ENCODE measurements around the gene RHBDD1.

DNA sequence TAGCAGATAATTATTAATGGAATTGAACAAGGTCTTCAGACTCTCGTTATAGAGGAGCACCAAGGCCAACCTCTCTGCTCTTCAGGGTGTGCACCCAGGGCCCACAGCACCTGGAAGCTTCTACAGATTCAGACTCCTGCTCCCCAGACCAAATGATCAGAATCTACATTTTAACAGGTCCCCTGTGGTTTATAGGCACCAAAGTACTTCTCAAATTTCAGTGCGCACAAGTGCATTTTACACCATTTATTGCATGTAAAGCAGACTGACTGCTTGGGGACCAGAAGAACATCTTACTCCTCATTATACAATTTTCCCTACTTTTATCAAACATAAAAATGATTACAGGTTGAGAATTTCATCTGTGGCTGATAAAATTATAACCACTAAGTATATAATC is 164.3 kb downstream of the RHBDD1 start:
- TF ChIP-seq, protein P1, sequence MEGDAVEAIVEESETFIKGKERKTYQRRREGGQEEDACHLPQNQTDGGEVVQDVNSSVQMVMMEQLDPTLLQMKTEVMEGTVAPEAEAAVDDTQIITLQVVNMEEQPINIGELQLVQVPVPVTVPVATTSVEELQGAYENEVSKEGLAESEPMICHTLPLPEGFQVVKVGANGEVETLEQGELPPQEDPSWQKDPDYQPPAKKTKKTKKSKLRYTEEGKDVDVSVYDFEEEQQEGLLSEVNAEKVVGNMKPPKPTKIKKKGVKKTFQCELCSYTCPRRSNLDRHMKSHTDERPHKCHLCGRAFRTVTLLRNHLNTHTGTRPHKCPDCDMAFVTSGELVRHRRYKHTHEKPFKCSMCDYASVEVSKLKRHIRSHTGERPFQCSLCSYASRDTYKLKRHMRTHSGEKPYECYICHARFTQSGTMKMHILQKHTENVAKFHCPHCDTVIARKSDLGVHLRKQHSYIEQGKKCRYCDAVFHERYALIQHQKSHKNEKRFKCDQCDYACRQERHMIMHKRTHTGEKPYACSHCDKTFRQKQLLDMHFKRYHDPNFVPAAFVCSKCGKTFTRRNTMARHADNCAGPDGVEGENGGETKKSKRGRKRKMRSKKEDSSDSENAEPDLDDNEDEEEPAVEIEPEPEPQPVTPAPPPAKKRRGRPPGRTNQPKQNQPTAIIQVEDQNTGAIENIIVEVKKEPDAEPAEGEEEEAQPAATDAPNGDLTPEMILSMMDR (IDR thresholded peaks at IDR 0.05; ENCODE audit: insufficient read depth, low read depth, low read length), result no peak
- no peak for TF ChIP-seq EZH2 (IDR thresholded peaks at IDR 0.05; ENCODE audit: insufficient read depth, low read length)
